GM12872 (cell line): ENCODE data around the gene FIGNL2.

Source experiments
- TF ChIP-seq, protein P1 (sequence below): IDR thresholded peaks from 3 replicates; pipeline ENCODE4 v1.5.1; 2011; ENCODE audit warnings: low read depth, mild to moderate bottlenecking, low read length, moderate library complexity; ENCODE audit not compliant: insufficient read depth

FIGNL2 gene, protein sequence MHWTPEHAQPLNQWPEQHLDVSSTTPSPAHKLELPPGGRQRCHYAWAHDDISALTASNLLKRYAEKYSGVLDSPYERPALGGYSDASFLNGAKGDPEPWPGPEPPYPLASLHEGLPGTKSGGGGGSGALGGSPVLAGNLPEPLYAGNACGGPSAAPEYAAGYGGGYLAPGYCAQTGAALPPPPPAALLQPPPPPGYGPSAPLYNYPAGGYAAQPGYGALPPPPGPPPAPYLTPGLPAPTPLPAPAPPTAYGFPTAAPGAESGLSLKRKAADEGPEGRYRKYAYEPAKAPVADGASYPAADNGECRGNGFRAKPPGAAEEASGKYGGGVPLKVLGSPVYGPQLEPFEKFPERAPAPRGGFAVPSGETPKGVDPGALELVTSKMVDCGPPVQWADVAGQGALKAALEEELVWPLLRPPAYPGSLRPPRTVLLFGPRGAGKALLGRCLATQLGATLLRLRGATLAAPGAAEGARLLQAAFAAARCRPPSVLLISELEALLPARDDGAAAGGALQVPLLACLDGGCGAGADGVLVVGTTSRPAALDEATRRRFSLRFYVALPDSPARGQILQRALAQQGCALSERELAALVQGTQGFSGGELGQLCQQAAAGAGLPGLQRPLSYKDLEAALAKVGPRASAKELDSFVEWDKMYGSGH

DNA sequence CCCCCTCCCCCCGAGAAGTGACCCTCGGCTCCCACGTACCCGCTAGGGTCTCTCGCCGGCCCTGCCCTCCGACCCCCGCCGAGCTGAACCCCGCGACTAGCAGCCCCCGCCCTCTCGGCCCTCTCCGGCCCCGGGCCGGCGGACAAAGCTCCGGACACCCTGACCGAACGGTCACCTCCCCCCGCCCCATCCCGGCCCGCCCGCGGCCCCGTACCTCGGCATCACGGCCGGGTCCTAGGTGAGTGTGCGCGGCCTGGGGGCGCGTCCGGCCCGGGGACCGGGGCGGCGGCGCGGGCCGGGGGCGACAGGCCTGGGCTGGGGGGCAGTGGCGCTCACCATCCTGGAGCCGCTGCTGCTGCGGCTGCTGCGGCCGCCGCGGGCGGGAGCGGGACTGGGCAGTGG is at the start of gene FIGNL2:
Gene FIGNL2, minus strand, starts transcription at position 393 of the 402 bp plus-strand sequence. CDS start 26,305 bp downstream, outside the sequence.
- TF ChIP-seq, protein P1, sequence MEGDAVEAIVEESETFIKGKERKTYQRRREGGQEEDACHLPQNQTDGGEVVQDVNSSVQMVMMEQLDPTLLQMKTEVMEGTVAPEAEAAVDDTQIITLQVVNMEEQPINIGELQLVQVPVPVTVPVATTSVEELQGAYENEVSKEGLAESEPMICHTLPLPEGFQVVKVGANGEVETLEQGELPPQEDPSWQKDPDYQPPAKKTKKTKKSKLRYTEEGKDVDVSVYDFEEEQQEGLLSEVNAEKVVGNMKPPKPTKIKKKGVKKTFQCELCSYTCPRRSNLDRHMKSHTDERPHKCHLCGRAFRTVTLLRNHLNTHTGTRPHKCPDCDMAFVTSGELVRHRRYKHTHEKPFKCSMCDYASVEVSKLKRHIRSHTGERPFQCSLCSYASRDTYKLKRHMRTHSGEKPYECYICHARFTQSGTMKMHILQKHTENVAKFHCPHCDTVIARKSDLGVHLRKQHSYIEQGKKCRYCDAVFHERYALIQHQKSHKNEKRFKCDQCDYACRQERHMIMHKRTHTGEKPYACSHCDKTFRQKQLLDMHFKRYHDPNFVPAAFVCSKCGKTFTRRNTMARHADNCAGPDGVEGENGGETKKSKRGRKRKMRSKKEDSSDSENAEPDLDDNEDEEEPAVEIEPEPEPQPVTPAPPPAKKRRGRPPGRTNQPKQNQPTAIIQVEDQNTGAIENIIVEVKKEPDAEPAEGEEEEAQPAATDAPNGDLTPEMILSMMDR = no peak

DNA sequence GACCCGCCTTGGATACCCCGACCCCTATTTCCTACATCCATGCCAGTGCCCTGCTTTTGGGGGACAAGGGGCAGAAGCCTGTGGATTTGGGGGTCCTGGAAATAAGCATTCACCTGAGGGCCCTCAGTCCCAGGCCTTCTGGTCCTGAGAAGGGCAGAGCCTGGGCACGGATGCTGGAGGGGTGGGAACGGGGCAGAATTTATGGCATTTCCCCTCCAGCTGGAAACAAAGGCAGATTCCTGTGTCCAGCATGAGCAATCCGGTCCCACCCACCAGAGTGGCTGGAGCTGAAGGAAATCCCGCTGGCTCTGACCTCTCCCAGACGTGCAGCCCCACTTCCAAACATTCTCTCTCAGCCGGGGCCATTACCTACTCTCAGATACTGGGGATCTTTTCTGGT is 48.7 kb upstream of the FIGNL2 start:
- TF ChIP-seq, protein P1 = no peak

DNA sequence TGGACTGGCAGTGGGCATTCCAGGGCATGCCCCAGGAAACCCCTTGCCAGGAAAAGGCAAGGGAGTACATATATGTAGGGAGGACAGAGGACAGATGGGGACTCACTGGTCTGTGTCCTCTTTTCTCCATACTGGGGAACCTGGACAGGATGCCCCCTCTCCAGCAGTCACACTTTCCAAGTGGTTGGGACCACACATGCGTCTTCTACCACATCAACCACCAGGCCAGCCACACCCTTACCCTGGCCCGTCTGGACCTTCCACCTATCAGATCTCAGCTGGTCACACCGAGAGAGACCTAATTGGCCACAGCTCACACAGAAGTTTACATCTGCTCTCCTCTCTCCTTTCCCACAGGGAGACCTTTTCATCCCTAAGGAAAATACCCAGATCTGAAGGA is 47.7 kb upstream of the FIGNL2 start:
- TF ChIP-seq, protein P1 = no peak

DNA sequence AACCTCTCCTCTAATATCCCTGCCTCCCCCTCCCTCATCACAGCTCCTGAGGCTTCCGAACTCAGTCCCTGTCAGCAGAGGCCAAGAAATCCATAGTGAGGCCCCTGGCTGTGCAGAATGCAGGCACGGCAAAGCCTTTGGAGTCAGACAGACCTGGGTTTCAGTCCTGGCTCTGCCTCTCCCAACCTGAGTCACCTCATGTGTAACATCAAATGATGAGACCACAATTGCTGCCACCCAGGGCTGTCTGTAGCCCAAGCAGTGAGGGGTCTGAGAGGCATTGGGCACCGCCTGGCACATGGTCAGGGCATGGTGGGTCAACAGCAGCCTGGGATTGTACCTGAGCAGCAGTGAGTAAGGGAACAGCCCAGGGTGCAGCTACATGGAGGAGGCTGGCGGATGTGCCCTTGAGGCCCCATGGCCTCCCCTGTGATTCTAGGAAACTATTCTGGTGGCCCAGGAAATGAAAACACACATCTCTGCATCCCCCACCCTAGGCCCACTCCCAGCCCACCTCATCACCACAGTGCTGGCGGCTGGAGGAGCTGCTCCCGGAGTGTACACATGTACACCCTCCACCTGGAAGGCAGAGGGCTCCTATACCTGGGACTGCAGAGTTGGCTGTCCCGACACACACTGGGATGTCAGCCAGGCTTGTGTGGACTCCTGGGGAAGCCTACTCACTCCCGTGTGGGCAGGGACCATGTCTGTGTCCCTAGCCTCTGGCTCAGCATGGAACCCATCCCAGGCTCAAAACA is 47.0 kb upstream of the FIGNL2 start:
- TF ChIP-seq, protein P1 = no peak

DNA sequence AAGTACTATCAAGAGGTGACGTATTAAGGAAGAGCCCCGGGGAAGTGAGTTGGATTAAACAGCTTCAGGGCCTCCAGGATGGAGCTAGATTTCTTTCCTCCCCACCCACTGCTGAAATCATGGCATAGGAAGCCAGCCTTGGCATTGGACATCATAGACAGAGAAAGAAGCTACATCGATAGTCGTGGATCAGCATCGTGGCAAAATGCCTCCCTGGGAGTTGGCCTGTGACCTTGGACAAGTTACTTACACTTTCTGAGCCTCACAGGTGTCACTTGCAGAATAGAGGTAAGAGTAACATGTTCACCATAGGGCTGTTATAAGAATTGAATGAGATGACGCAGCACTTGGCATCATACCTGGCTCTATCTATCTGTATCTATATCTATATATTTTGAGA is 45.3 kb upstream of the FIGNL2 start:
- TF ChIP-seq, protein P1 = no peak

DNA sequence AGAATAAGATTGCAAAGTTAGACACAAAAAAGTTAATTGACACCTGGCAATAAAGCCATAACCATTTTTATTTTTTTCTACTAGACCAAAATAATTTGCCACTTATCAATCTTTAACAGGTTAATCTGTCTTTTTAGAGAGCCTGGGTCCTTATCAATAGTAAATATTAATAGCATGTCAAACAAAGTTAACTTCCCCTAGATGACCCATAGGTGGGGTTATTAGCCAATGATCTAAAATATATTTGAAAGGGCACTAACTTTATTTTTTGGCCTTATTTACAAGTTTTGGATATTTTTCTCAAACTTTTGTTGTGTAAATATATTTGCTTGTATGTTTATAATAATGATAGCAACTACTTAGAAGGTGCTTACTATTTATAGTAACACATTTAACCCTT is 43.3 kb upstream of the FIGNL2 start:
- TF ChIP-seq, protein P1 = peak; percentile 19; the same call in 1 of the 3 replicates
